Measurements from ENCODE around the gene MAFG.

The MAFG gene

GRCh38 chr17:81917565-81918332 lies 9.8 kb downstream of the MAFG start, which contains the start of gene SIRT7:
SIRT7 (minus strand) TSS chr17:81918176; CDS start chr17:81918131, 45 bp downstream.
- DNase-seq: peak; percentile 84 to 93
- TF ChIP-seq POLR2A (IDR thresholded peaks at IDR 0.05; ENCODE audit: low read length) (peak; percentile 50), GATA1 (IDR thresholded peaks at IDR 0.05; ENCODE audit: low read depth, low read length) (no peak)

- TF ChIP-seq GATA1 (IDR thresholded peaks at IDR 0.05; ENCODE audit: low read depth, low read length) (no peak), POLR2A (IDR thresholded peaks at IDR 0.05; ENCODE audit: low read length) (peak; percentile 53)
Measured at GRCh38 chr17:81916234-81917001, 11.1 kb downstream of the MAFG start.

GRCh38 chr17:81915331-81915730 lies 12.2 kb downstream of the MAFG start:
- DNase-seq: no peak
- TF ChIP-seq GATA1 (IDR thresholded peaks at IDR 0.05; ENCODE audit: low read depth, low read length) (no peak), POLR2A (IDR thresholded peaks at IDR 0.05; ENCODE audit: low read length) (no peak)

More at GRCh38 chr17:81916234-81917001, 11.1 kb downstream of the MAFG start:
- DNase-seq: peak; percentile 76 to 85

GRCh38 chr17:81914103-81914850 lies 13.3 kb downstream of the MAFG start:
- DNase-seq: no peak

GRCh38 chr17:81913394-81914102 lies 14.0 kb downstream of the MAFG start:
- DNase-seq: no peak
- TF ChIP-seq GATA1 (IDR thresholded peaks at IDR 0.05; ENCODE audit: low read depth, low read length) (no peak), POLR2A (IDR thresholded peaks at IDR 0.05; ENCODE audit: low read length) (no peak)

More at GRCh38 chr17:81914103-81914850, 13.3 kb downstream of the MAFG start:
- TF ChIP-seq GATA1 (IDR thresholded peaks at IDR 0.05; ENCODE audit: low read depth, low read length): no peak
- no peak for TF ChIP-seq POLR2A (IDR thresholded peaks at IDR 0.05; ENCODE audit: low read length)

GRCh38 chr17:81912441-81913309 lies 14.9 kb downstream of the MAFG start:
- no peak for TF ChIP-seq GATA1 (IDR thresholded peaks at IDR 0.05; ENCODE audit: low read depth, low read length)
- no peak for TF ChIP-seq POLR2A (IDR thresholded peaks at IDR 0.05; ENCODE audit: low read length)
- peak; percentile 47 to 73 for DNase-seq

- DNase-seq: no peak
- TF ChIP-seq POLR2A (IDR thresholded peaks at IDR 0.05; ENCODE audit: low read length) (no peak), GATA1 (IDR thresholded peaks at IDR 0.05; ENCODE audit: low read depth, low read length) (no peak)
Measured at GRCh38 chr17:81911969-81912368, 15.6 kb downstream of the MAFG start.

GRCh38 chr17:81911277-81911961 lies 16.1 kb downstream of the MAFG start, which contains the start of gene PCYT2:
PCYT2 (minus strand) TSS chr17:81911399; CDS start chr17:81911355, 44 bp downstream.
- TF ChIP-seq GATA1 (IDR thresholded peaks at IDR 0.05; ENCODE audit: low read depth, low read length): no peak
- no peak for TF ChIP-seq POLR2A (IDR thresholded peaks at IDR 0.05; ENCODE audit: low read length)
- peak; percentile 91 to 96 for DNase-seq

- peak; percentile 56 to 67 for DNase-seq
- no peak for TF ChIP-seq POLR2A (IDR thresholded peaks at IDR 0.05; ENCODE audit: low read length)
- TF ChIP-seq GATA1 (IDR thresholded peaks at IDR 0.05; ENCODE audit: low read depth, low read length): no peak
Measured at GRCh38 chr17:81910840-81911276, 16.7 kb downstream of the MAFG start.

GRCh38 chr17:81909966-81910839 lies 17.3 kb downstream of the MAFG start:
- TF ChIP-seq POLR2A (IDR thresholded peaks at IDR 0.05; ENCODE audit: low read length) (no peak), GATA1 (IDR thresholded peaks at IDR 0.05; ENCODE audit: low read depth, low read length) (no peak)
- peak; percentile 45 to 61 for DNase-seq

GRCh38 chr17:81909231-81909630 lies 18.3 kb downstream of the MAFG start:
- no peak for DNase-seq

More at GRCh38 chr17:81909231-81909630, 18.3 kb downstream of the MAFG start:
- no peak for TF ChIP-seq POLR2A (IDR thresholded peaks at IDR 0.05; ENCODE audit: low read length)
- no peak for TF ChIP-seq GATA1 (IDR thresholded peaks at IDR 0.05; ENCODE audit: low read depth, low read length)

Data from erythroblast (primary cell).